Dermis microvascular lymphatic vessel endothelial cell (primary cell): ENCODE results near the gene NCKAP5. TPM values are rescaled to one million over a fixed set of nuclear protein-coding genes. Genes with fewer than 3 reads are reported as not detected.
A peak's percentile ranks its signal among the peaks of the same experiment; 100 is the strongest.

Experiments
- DNase-seq, 2 donors: peaks; one replicate each; pipeline versions ENCODE4 v3.0.0 to v3.0.0-alpha.2; 2010; ENCODE audit warnings: low read depth in 2 of 2
- total RNA-seq: library from RNA; depleted of rRNA; stranded (reverse); fragments of >200 nt; gene quantifications from 2 replicates; pipeline ENCODE4 v1.2.1, GENCODE V29; 2014

NCKAP5 gene
- total RNA-seq, 1 donor from 2014 or later: under 0.01 TPM

GRCh38 chr2:133461484-133461883 lies 106.8 kb downstream of the NCKAP5 start:
- DNase-seq: no peak

- DNase-seq: peak in 1 of 2 donors; percentile 21
These were observed 108.7 kb downstream of the NCKAP5 start for GRCh38 chr2:133459590-133459989.

- DNase-seq: peak in 1 of 2 donors; percentile 7
These were observed 110.0 kb downstream of the NCKAP5 start for GRCh38 chr2:133458280-133458679.

GRCh38 chr2:133457861-133458260 lies 110.4 kb downstream of the NCKAP5 start:
- DNase-seq: no peak

GRCh38 chr2:133456971-133457370 lies 111.3 kb downstream of the NCKAP5 start:
- no peak for DNase-seq

- no peak for DNase-seq
These were observed 112.1 kb downstream of the NCKAP5 start for GRCh38 chr2:133456156-133456555.

- DNase-seq: no peak
These were observed 115.2 kb downstream of the NCKAP5 start for GRCh38 chr2:133453032-133453431.

GRCh38 chr2:133452583-133452982 lies 115.7 kb downstream of the NCKAP5 start:
- no peak for DNase-seq

- DNase-seq: no peak
These were observed 116.1 kb downstream of the NCKAP5 start for GRCh38 chr2:133452146-133452545.

- no peak for DNase-seq
These were observed 120.1 kb downstream of the NCKAP5 start for GRCh38 chr2:133448195-133448594.

GRCh38 chr2:133447303-133447702 lies 121.0 kb downstream of the NCKAP5 start:
- DNase-seq: no peak

- DNase-seq: no peak
These were observed 123.8 kb downstream of the NCKAP5 start for GRCh38 chr2:133444465-133444864.

- no peak for DNase-seq
These were observed 125.9 kb downstream of the NCKAP5 start for GRCh38 chr2:133442393-133442792.

- no peak for DNase-seq
These were observed 128.7 kb downstream of the NCKAP5 start for GRCh38 chr2:133439565-133439920.

- DNase-seq: no peak
These were observed 129.3 kb downstream of the NCKAP5 start for GRCh38 chr2:133438848-133439564.

- no peak for DNase-seq
These were observed 130.2 kb downstream of the NCKAP5 start for GRCh38 chr2:133438026-133438425.

- no peak for DNase-seq
These were observed 130.8 kb downstream of the NCKAP5 start for GRCh38 chr2:133437492-133437891.

GRCh38 chr2:133434959-133435668 lies 133.1 kb downstream of the NCKAP5 start:
- peak; percentile 21 to 24 for DNase-seq

GRCh38 chr2:133433455-133434451 lies 134.5 kb downstream of the NCKAP5 start:
- DNase-seq: no peak

GRCh38 chr2:133432778-133433177 lies 135.5 kb downstream of the NCKAP5 start:
- DNase-seq: no peak

- no peak for DNase-seq
These were observed 137.0 kb downstream of the NCKAP5 start for GRCh38 chr2:133431289-133431688.

- DNase-seq: no peak
These were observed 141.5 kb downstream of the NCKAP5 start for GRCh38 chr2:133426791-133427190.
